T-helper 1 cell treated with Interleukin-12 subunit alpha and Interleukin-12 subunit beta and Interleukin-4 antibody, amounts not matched to agents 30 ng/mL and 1 ng/mL, for 36 hours (primary cell): ENCODE results near the gene TSPAN9. TPM values are rescaled to one million over a fixed set of nuclear protein-coding genes. Genes with fewer than 3 reads are reported as not detected.

ENCODE experiments used
- intact Hi-C: fragments of 100-400 bp; cut with micrococcal nuclease; formaldehyde crosslinking; loops from one replicate; pipeline ENCODE4 v1.15.1; 2024
- total RNA-seq: library from RNA; stranded (reverse); gene quantifications from 2 replicates; pipeline ENCODE4 v1.2.3, GENCODE V29; 2022

Gene TSPAN9
- total RNA-seq, 1 donor from 2014 or later: not detected

DNA sequence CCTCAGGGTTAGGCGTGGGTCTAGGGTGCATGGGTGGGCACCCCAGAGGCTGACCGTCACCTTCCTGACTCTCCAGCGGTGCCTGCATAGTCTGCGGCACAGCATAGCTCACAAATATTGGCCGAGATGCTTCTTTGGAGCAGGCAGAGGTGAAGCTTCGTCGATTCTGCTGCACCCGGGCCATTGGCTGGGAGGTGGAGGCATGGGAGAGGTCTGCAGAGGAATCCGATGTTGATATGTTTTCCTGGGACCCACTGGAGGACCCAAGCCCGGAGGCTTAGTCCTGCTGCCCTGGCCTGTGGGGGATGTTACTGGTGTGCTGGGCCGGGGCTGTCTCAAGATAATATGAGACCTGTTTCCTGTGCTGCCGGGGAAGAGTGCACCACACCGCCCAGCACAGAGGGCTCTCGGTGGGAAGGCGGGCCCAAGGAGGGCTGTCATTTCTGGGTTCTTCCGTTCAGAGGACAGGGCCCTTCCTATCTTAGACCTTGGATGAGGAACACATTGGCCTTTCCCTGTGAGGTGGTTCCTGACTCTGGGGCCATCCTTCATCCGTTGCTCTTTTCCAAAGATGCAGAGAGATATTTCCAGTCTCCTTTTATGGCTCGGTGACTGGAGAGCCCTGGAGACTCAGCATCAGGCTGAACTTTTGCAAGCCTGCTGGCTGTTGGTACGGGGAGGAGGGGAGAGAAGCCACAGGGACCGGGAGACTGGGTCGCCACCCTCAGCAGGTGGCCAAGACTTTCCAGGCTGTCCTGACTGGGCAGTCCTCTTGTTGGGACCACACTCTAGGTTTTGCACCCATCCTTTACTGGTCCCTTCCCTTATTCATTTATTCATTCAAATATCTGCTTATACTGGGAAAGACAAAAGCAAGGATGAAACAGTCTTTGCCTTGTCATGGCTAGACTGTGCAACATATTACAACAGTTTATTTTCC lies 143.5 kb downstream of the TSPAN9 start:
- intact Hi-C loops: no loop called here

DNA sequence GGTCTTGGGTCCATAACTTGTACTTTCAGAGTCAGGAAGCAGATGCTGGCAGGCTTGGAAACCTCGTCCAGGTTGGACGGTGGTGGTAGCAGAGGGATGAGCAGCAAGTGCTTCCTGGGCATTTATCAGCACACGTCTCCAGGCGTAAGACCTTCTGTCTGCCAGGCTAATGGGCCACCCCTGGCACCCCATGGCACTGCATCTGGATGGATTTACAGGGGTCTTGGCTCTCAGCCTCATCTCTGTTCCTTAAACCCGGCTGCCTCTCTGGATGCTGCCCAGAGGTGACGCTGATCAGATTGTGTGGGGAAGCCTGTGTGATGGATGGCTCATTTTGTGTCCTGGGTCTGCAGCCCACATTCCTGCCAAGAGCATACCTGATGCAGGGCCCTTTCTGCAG lies 145.1 kb downstream of the TSPAN9 start:
- intact Hi-C loops: no loop called here

DNA sequence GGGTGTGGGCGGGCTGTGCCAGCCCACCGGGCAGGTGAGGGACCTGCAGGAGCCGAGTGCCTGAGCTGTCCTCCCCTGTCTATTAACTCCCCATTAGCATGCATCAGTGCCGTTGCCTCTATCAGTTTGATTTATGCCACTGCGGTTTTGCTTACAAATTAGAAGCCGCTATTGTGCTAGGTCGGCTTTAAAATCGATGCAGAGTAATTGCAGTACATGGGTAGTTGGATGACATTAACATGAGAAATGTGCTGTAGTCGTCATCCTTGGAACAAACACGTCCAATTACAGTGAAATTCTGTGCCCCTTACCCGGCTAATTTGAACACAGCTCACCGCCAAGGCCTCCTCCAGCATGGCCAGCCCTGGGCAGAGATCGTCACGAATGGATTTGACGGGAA lies 145.8 kb downstream of the TSPAN9 start:
- intact Hi-C loops: no loop called here

DNA sequence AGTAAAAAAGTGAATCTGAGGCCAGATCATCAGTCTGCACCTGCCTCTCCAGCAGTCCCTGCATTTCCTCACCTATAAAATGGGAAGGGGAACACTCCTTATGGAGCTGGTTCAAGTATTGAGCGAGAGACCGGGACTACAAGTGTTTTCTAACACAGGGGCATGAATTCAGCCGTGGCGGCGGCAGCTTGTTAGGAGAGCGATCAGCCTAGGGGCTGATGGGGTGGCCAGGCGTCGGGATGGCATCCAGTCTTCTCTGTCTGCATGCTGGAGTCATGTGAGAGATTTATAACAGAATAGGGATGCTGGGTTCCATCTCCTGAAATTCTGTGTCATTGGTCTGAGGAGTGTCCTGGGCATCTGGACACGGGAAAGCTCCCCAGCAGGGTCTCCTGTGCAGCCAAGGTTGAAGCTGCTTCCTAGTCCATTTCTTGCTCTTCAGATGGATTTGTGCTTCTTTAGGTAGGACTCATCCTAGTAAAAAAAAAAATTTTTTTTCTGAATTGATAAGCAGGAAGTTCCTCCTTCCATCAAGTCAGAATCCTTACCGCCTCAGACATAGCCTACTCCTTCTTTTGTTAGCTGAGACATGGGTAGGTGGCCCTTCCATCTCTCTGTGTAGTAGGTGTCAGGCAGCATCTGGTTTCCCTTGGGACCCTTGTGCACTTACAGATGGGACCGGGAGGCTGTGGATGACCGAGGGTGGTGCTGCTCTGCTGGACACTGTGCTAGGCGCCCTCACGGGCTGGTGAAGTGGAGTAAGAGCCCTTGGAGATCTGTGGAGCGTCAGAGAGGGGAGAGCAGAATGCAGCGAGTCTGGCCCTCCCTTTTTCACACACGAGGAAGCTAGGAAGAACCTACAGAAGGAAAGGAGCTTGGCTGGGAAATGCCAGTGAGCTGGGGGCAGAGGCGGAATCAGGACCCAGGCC lies 146.7 kb downstream of the TSPAN9 start:
- intact Hi-C loops: no loop called here

DNA sequence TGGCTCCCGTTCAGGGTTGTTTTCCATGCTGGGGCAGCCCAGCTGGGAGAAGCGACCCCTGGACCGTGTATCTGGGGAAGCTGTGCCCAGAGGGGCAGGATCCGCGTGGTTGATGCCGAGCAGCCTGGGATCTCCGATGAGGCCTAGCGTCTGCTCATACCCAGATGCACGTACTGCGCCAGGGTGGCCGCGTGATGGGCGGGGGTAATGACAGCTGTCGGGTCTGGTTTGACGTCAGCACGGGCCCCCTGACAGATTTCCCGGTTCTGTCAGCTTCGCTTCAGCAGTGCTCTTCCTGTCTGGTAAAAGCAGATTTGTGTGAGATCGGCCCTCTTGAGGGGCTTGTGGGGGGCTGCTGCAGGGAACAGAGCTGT lies 147.3 kb downstream of the TSPAN9 start:
- intact Hi-C loops: no loop called here

DNA sequence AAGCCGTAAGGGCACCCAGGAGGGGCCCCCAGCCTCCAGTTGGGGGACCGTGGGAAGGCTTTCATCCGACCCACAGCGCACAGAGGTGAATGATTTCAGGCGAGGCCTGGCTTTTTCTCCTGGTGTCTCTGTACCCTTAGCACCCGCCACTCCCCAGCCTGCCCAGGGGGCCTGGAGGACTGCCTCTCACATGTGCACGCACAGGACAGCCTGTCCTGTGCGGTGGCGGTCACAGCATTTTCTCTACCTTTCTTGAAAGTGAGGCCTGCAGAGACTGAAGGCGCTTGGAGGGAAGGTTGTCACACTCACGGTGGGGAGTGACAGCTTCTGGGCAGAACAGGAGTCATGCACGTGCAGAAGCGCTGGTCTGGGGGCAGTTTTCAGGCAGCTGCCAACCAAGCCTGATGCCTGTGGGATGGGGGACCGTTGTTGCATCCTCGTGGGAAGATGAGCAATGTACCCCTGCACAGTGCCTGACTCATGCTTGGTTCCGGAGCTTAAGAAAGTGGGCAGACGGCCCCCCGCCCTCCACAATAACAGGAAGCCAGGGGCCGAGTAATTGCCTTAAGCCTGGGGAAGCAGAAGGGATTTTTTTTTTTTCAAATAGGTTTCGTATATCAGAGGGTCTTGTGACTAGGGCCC lies 148.1 kb downstream of the TSPAN9 start:
- intact Hi-C loops: no loop called here

DNA sequence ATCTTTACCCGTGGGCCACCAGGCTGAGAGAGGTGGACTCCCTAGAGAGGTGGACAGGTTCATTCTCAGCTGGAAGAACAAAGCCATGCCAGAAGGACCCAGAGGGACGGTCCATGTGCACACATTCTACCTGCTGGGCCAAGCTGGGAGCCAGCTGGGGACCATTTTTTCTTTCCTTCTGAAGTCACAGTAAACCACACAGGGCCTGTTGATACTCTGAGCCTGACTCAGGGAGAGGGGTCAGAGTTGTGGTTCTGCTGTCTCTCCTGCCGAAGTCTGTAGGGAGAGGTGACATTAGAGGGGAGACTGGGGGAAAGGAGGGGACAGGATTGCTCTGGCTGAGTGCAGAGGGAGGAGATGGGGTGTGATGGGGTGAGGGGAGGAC lies 148.6 kb downstream of the TSPAN9 start:
- intact Hi-C loops: no loop called here

DNA sequence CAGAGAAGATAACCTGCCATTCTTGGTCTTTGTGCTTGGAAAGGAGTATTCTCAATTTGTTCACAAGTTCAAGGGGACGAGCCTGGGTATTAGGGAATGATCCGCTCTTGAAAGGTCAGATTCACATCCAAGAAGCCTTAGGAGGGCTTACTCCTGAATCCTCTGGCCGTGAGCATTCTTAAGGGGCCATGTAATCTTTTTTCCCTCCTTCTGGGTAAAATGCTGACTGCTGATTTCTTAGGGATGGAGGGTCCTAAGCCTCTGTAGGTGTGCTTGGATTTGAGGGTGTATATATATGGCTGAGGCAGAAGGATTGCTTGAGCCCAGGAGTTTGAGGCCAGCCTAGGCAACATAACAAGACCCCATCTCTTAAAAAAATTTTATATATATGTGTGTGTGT lies 149.1 kb downstream of the TSPAN9 start:
- intact Hi-C loops: no loop called here

DNA sequence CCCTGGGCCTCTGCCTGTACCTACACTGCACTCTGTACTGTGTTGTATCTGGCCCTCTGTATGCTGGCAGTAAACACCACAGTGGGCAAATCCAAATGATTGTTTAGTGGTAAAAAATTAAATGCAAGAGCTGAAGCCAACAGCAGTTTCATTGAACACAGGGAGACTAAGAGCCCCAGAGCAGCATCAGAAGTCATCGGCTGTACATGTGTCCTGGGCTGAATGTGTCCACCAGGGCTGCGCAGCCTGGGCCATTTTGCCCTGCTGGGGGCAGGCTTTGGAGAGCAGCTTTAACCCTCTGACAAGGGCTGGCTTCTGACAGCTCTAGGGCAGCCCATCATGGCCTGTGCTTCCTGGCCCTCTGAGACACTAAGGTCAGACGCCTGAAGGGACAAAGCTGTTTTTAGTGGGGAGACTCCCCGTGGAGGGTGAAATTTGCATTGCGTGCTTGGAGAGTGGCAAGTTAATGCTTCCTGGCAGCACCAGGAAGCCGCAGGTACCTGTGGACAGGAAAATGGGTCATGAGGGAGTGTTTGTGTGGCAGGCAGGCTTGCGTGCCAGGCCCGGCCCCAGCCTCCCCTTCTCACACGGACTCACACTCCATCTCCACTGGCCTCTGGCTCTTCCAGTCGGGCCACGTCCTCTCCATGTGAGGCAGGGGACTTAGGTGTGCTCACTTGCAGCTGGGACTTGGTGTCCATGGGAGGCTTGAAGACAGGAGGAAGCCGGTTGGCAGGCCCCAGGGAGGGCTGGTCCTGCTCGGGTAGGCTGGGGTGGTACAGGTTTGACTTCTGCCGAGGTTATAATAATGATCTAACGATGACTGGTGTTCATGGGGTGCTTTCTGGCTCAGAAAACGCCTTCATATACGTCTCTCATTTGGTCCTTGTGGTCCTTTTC lies 150.1 kb downstream of the TSPAN9 start:
- intact Hi-C loops: no loop called here

DNA sequence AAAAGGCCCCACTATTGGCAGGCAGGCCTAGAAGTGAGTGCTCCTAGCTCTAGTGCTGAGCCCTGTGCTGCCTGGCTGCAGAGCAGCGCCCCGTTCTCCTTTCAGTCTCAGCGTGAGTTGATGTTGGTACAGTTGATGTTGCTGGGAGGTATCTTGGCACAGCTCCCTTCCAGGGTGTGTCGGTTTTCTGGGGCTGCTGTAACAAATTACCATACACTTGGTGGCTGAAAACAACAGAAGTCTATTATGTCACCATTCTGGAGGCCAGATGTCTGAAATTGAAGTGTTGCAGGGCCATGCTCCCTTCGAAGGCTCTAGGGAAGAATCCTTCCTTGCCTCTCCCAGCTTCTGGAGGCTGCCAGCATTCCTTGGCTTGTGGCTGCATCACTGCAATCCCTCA lies 151.4 kb downstream of the TSPAN9 start:
- intact Hi-C loops: no loop called here

DNA sequence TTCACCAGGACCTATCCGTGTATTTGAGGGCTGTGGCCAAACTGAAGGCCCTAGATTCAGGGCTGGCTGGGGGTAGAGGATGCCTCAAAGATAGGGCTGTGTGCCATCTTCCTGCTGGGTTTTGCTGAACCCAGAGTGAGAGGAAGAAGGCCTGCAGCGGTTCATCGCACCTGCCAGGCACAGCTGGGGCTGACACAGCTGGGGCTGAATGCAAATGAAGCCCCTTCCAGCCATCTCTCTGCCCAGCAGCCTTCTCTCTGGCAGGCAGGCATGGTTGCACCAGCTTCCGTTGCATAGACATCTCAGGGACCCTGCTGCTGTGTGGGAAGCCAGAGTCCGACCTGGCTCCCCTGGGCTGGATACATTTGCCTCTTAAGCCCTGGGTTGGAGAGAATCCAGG lies 152.4 kb downstream of the TSPAN9 start:
- intact Hi-C loops: no loop called here

DNA sequence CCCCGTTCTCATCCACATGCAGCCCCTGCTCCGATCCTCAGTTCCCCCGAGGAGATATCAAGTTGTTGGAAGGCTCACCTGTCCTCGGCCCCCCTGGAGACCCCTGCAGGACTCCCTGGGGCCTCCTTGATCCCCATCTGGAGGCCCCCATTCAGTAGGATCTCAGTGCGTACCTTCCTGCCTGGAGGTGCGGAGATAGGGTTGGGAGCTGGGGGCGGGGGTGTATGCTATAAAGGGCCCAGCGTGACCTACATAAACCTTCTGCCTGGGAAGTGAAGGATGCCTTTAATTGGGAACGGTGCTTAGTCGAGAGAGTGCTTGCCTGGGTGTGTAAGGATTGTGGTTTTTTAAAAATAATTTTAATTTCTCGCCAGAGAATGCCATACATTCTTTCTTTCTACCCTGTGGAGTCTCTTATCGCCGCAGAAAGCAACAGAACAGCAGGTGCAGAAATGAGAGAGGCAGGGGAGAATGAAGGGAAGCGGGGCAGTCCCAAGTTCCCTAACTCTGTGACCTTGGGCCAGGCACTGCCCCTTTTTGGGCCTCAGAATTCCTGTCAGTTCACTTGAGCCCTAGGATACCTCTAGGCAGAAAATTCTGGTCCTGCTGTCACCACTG lies 153.7 kb downstream of the TSPAN9 start:
- intact Hi-C loops: no loop called here

DNA sequence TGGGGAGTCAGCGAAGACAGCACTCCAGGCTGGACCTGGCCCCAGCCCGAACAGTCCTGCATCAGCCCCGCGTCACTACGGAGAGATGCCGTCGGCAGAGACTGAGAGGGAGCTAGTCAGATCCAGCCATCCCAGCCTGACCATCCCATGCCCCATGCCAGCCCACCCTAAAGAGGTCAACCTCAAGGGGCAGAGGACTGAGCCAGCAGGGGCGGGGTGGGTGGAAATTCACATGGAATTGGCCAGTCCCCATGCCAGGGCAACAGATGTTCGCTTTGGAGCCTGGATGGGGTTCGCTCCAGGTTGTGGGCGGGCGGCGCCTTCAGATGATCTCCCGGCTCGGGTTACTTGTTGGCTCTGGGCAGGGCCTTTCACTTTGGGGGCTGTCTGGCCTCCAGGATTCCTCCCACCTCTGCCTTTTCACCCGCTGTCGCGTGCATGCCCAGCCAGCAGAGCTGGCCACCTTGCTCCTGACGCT lies 154.3 kb downstream of the TSPAN9 start:
- intact Hi-C loops: no loop called here

DNA sequence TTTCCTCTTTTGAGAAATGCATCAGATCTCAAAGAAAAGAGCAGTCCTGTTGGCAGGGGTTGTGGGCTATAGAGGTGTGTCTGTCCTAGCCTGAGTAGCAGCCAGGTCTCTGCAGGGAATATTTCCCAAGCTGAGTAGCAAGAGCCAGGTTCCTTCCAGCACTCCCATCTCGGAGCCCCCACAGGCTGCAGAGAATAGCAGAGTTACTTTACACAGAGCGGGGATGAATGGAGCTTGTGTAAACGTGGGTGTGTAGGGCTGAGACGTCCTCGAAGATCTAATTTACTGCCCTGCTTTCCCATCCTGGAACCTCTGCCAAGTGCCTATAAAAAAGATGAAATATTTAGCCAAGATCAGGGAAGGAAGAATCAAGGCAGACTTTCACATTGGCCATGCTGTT lies 156.6 kb downstream of the TSPAN9 start:
- intact Hi-C loops: no loop called here

DNA sequence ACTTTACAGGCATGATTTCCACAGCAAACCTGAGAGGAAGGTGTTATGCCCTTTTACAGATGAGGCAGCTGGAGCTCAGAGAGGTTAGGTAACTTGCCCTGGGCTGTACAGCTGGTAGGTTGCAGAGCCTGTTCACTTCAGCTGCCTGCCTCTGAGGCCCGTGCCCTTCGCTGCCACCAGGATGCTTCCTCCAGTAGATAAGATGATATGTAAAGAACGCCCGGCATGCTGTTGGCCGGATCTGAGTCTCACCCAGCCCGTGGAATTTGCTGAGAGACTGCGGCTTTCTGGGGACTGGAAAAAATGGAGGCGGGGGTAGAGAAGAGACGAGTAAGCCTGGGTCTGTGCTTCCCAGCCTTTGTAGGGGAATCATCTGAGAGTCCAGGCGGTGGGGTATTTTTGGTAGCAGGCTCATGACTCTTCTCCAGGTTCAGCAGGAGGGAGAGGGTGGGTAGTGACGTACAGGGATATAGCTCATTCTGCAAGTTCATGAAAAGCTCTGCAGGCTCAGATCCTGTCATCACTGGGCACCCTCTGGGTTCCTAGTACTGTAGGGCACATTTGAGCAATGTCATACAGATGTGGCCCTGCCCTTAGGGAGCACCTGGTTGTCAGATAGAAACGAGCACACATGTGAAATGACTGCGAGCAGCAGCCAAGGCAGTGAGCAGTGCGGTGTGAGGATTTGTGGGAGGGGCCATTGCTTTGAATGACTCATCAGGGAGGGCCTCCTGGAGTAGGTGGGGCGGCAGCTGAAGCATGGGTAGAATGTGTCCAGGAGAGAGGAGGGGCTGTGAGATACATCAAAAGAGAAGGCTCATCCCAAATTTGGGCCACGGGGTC lies 159.4 kb downstream of the TSPAN9 start:
- intact Hi-C loops: no loop called here

DNA sequence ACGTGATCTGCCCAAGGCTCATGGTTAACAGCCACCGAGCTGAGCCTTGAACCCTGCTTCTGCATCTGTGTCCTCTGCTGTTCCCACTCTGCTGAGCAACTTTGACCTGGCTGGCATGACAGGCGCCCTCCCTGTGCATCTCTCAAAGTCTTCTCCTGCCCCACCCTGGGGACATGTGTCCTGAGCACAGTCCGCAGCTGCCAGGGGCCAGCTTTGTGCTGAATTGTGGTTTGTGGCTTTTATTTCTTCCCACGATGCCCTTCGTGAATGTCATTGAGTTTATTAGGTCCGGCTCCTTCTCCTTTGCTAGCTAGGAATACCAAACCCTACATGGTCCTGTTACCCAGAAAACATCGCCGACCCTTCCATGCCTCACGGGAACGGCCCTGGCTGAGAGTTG lies 161.0 kb downstream of the TSPAN9 start:
- intact Hi-C loops: no loop called here

DNA sequence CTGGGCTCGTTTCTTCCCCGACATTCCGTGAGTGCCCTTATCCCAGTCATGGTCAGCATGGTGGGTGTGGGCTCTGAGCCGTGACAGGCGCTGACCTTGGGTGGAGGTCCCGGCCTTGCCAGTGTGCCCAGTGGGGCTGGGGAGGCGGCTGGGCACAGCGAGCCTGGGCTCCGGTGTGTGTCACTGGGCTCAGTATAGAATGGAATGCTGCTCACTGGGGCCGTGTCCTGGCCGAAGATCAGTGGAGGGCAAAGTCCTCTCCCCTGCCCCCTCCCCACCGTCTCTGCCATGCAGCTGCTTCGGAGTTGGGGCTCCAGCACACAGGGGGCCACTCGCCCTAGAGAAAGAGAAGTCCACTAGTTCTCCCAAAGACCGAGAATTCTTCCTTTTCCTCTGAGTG lies 164.4 kb downstream of the TSPAN9 start:
- intact Hi-C loops: no loop called here

DNA sequence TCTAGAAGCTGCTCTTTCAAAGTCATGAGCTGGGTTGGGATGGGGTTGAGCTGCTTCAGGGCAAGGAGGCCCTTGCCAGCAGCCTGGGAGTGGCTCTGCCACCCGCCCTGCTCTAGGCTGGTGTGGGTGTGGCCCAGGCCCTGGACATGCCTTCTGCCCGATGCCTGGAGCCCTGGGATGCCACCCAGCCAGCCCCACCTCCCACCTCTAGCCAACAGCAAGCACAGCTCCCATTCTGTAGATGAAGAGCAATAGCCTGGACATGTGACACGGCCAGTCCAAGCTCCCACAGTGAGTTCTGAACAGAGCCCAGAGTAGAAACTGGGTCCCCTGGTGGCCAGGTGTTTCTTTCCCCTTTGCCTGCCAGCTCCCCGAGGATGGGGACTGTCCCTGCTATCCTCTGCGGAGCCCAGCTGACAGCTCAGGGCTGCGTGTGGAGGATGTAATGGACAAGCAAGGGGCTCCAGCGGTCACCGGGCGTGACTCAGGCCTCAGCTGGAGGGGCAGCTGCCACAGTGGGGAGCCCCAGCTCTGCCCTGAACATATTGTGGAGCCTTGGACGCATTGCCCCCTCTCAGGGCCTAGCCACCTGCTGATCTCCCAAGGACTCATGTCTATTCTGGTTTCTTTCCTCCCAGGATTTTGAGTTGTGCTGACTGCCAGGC lies 165.2 kb downstream of the TSPAN9 start:
- intact Hi-C loops: no loop called here
